A673 (cell line): Measurements from ENCODE around the gene FAM181B.

Source experiments
- CTCF ChIP-seq: fragments of 300-800, 200-600 bp; sonication (generic); conservative IDR thresholded peaks from 2 replicates; pipeline ENCODE4 v1.5.1; 2017; ENCODE audit warnings: low read depth, mild to moderate bottlenecking, antibody characterized with exemption, low read length, moderate library complexity, mixed read lengths
- EZH2 ChIP-seq: fragments of 200-600 bp; sonication (generic); IDR thresholded peaks from 2 replicates; pipeline ENCODE4 v1.6.1; 2017; ENCODE audit warnings: borderline replicate concordance, low read depth, mild to moderate bottlenecking, mixed read lengths, antibody characterized with exemption, low read length; ENCODE audit not compliant: poor library complexity, severe bottlenecking

GRCh38 chr11:82731691-82732277 lies 1.9 kb downstream of the FAM181B start:
- TF ChIP-seq CTCF (no peak), EZH2 (no peak)
